ENCODE data around the gene RHBDF2.
A peak's percentile ranks its signal among the peaks of the same experiment; 100 is the strongest.

DNA sequence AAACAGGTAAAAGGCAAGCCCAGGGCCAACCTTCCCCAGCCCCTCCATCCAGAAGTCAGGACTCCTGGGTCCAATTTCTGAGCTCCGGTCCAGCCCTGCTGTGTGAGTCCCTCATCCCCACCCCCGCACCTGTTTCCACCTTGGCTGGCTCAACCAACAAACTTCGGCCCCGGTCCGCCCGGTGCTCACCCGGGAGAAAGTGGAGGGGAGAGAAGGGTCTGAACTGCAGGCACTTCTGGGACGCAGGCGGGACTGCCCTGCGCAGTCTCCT lies 541 bp downstream of the RHBDF2 start:
- TF ChIP-seq CTCF (IDR thresholded peaks at IDR 0.05) (no peak), EZH2 (IDR thresholded peaks at IDR 0.05) (peak; percentile 47), EZH2phosphoT487 (IDR thresholded peaks at IDR 0.05) (no peak)

Measured in neural progenitor cell (in vitro differentiated cells).